Esophagus muscularis mucosa (tissue), 4 donors: ENCODE results near the gene OTUD7B. TPM values are rescaled to one million over a fixed set of nuclear protein-coding genes. Genes with fewer than 3 reads are reported as not detected.
A peak's percentile ranks its signal among the peaks of the same experiment; 100 is the strongest.

ENCODE experiments used
- DNase-seq: peaks from one replicate; pipeline ENCODE4 v3.0.0-alpha.2; 2017; ENCODE audit errors: extremely low spot score
- H3K27ac ChIP-seq, 4 donors: fragments of 200-600 bp; sonication (generic); replicated peaks in 1 of 4; 1 replicate in 3 of 4; 2 replicates in 1 of 4; pipeline ENCODE4 v1.5.1; 2016 to 2019; ENCODE audit warnings: mild to moderate bottlenecking in 1 of 4
- H3K27me3 ChIP-seq, 4 donors: fragments of 200-600 bp; sonication (generic); one replicate each; pipeline versions ENCODE4 v1.5.1 to v1.6.0; 2016 to 2019
- H3K36me3 ChIP-seq, 4 donors: fragments of 200-600 bp; sonication (generic); one replicate each; pipeline ENCODE4 v1.5.1; 2016 to 2019
- H3K4me1 ChIP-seq, 4 donors: fragments of 200-600 bp; sonication (generic); one replicate each; pipeline ENCODE4 v1.5.1; 2016 to 2019
- H3K4me3 ChIP-seq, 4 donors: fragments of 200-600 bp; sonication (generic); 1 replicate in 2 of 4; 2 replicates in 2 of 4; pipeline ENCODE4 v1.5.1; 2016 to 2019; ENCODE audit warnings: mild to moderate bottlenecking in 4 of 4, moderate library complexity in 1 of 4
- H3K9me3 ChIP-seq, 4 donors: fragments of 200-600 bp; sonication (generic); 1 replicate in 3 of 4; 2 replicates in 1 of 4; pipeline ENCODE4 v1.5.1; 2016 to 2019
- EP300 ChIP-seq: sonication (generic); formaldehyde crosslinking; IDR thresholded peaks from one replicate; pipeline ENCODE4 v1.6.1; 2017; ENCODE audit warnings: antibody characterized with exemption
- POLR2A ChIP-seq: fragments of 450-650 bp; IDR thresholded peaks from one replicate; pipeline ENCODE4 v1.6.1; 2017; ENCODE audit warnings: antibody characterized with exemption, moderate library complexity, mild to moderate bottlenecking, low read depth
- POLR2AphosphoS5 ChIP-seq, 2 donors: sonication (generic); formaldehyde crosslinking; IDR thresholded peaks; one replicate each; pipeline ENCODE4 v1.6.1; 2017; ENCODE audit warnings: antibody characterized with exemption in 2 of 2
- WGBS: methylation state at CpG from one replicate; pipeline ENCODE4 v1.1.5; 2018; 5-methylcytosine and 5-hydroxymethylcytosine counted together
- intact Hi-C: fragments of 100-400 bp; cut with DNase I; formaldehyde crosslinking; loops from one replicate; pipeline ENCODE4 v1.15.1; 2023
- total RNA-seq, 4 donors: library from RNA; depleted of rRNA; stranded (reverse); fragments of >200 nt; gene quantifications; one replicate each; pipeline versions ENCODE4 v1.1.0 to v1.2.1, GENCODE V29; 2016
- TF ChIP-seq, protein P1 (sequence below), 3 experiments: fragments of 200-600 bp in 2 of 3; fragments of 450-650 bp in 1 of 3; sonication (generic) in 2 of 3; IDR thresholded peaks; one replicate each; pipeline ENCODE4 v1.5.1; 2017 to 2019; ENCODE audit warnings: antibody characterized with exemption in 3 of 3, mild to moderate bottlenecking in 2 of 3, moderate library complexity in 1 of 3

The OTUD7B gene
- total RNA-seq, 4 donors from 2014 or later: 23.7 to 41.1 (median 30.4) TPM

DNA sequence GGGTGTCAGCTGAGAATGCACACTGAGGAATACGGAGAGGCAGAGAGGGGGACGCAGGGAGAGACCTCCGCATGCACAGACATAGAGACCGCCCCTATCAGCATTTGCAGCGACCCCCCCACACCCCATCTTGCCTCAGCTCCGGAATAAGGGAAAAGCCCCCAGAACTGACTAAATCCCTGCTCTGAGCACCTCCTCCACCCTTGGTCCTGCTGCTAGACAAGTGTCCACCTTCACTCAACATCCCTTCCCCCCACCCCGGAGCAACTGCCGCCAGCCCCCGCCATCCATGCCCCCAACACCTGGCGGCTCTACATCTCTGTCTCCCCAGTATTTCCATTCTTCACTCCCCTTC, 93.7 kb downstream of the OTUD7B start:
- Histone ChIP-seq H3K4me3 (peak overlapping the region; percentile 60 to 83 (median 64)), H3K36me3 (peaks cover 0 to 19% (median 3%) of the 10 kb centered on the region in 4 donors), H3K27me3 (peaks cover 0 to 8% (median 0%) of the 10 kb centered on the region in 4 donors), H3K4me1 (peaks cover 9 to 32% (median 29%) of the 10 kb centered on the region in 4 donors), H3K27ac (peak overlapping the region in 3 of 4 donors; percentile 3 to 55 (median 33)), H3K9me3 (no peaks in the 10 kb centered on the region)
- DNase-seq: no peak
- 5% methylated on average over 10 of the region's 10 CpGs for WGBS
- TF ChIP-seq EP300 (no peak), POLR2A (no peak), POLR2AphosphoS5 (IDR thresholded peaks at IDR 0.05) (no peak)
- TF ChIP-seq, protein P1, sequence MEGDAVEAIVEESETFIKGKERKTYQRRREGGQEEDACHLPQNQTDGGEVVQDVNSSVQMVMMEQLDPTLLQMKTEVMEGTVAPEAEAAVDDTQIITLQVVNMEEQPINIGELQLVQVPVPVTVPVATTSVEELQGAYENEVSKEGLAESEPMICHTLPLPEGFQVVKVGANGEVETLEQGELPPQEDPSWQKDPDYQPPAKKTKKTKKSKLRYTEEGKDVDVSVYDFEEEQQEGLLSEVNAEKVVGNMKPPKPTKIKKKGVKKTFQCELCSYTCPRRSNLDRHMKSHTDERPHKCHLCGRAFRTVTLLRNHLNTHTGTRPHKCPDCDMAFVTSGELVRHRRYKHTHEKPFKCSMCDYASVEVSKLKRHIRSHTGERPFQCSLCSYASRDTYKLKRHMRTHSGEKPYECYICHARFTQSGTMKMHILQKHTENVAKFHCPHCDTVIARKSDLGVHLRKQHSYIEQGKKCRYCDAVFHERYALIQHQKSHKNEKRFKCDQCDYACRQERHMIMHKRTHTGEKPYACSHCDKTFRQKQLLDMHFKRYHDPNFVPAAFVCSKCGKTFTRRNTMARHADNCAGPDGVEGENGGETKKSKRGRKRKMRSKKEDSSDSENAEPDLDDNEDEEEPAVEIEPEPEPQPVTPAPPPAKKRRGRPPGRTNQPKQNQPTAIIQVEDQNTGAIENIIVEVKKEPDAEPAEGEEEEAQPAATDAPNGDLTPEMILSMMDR (IDR thresholded peaks at IDR 0.05): no peak
- intact Hi-C loops: no loop called here

DNA sequence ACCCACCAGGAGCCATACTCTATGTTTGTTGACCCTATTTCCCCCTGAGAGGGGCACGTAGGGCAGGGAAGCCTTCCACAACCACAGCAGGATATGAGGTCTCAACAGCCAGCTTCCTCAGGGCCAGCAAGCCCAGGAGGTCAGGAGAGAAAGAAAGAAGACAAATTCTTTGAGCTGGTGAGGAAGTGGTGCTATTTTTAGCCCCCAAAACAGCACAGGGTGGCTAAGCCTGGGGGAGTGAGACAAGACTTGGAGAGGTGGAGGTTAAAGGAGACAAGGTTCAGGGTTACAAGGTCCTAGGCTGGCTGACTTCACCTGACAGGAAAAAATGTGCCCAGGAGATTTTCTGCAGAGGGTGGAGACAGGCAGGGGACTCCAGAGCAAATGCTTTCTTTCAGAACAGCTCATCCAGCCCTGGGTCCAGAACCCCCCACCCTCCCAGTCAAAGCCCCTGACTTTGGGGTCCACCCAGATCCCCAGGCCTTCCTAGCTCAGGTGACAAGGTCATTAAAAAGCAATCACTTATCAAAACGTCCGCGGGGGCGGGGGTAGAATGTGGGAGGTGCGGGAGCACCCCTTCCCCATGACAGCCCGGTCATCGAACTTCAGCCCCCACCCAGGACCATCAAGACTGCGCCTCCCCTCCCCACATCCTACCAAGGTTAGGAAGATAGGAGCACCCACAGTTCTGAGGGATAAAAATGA, 94.2 kb downstream of the OTUD7B start:
- H3K4me3 ChIP-seq: peak overlapping the region; percentile 60 to 83 (median 64)
- 22% methylated on average over 7 of the region's 9 CpGs for WGBS

DNA sequence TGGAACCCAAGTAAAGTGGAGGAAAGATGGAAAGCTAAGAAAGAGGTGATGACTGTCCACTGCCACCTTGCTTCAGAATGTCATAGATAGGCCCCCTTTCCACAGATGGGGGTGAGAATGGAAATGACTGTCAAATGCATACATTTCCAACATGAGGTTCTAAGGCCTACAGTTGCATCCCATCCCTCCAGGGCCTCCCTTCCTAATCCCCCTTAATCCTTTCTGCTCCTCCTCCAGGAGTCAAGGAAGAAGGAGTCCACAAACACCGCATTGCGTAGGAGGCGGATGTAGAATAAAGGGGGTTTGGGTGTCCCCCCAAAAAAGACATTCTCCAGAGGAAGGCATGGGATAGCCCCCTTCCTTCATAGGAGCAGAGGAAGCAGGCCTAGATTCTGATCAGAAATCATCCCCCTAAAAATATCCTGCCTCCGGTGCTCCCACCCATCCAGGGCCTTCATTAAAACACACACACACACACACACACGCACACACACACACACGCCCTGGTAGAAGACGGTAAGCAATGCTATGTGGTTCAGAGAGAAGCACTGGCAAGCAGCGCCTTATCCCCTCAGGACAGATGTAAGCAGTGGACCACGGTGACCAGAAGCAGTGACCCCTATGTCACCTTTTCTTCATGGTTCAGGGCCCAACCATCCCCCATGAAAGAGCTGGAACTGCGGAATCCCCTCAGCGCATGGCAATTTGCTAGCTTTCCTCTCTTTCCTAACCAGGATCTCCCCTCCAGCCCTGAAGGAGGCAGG, 94.9 kb downstream of the OTUD7B start:
- intact Hi-C loops: no loop called here
- Histone ChIP-seq H3K27ac (peak overlapping the region in 1 of 4 donors; percentile 33), H3K27me3 (peaks cover 0 to 8% (median 0%) of the 10 kb centered on the region in 4 donors), H3K36me3 (peaks cover 0 to 10% (median under 1%) of the 10 kb centered on the region in 4 donors), H3K4me3 (no peak overlapping the region), H3K4me1 (peaks cover 9 to 32% (median 29%) of the 10 kb centered on the region in 4 donors), H3K9me3 (no peaks in the 10 kb centered on the region)
- DNase-seq: no peak
- 81% methylated on average over 11 of the region's 11 CpGs for WGBS
- TF ChIP-seq EP300 (no peak), POLR2A (no peak), POLR2AphosphoS5 (IDR thresholded peaks at IDR 0.05) (no peak)
- TF ChIP-seq, protein P1 (IDR thresholded peaks at IDR 0.05): no peak

More for the DNA sequence above, 94.2 kb downstream of the OTUD7B start:
- no peak for DNase-seq
- no peak for TF ChIP-seq EP300
- no peak for TF ChIP-seq POLR2AphosphoS5 (IDR thresholded peaks at IDR 0.05)
- TF ChIP-seq, protein P1 (IDR thresholded peaks at IDR 0.05): no peak
- TF ChIP-seq POLR2A: no peak
- Histone ChIP-seq H3K9me3 (no peaks in the 10 kb centered on the region), H3K36me3 (peaks cover 0 to 14% (median under 1%) of the 10 kb centered on the region in 4 donors), H3K27me3 (peaks cover 0 to 8% (median 0%) of the 10 kb centered on the region in 4 donors), H3K27ac (peak overlapping the region in 3 of 4 donors; percentile 3 to 55 (median 33)), H3K4me1 (peaks cover 9 to 32% (median 29%) of the 10 kb centered on the region in 4 donors)
- intact Hi-C loops: no loop called here

DNA sequence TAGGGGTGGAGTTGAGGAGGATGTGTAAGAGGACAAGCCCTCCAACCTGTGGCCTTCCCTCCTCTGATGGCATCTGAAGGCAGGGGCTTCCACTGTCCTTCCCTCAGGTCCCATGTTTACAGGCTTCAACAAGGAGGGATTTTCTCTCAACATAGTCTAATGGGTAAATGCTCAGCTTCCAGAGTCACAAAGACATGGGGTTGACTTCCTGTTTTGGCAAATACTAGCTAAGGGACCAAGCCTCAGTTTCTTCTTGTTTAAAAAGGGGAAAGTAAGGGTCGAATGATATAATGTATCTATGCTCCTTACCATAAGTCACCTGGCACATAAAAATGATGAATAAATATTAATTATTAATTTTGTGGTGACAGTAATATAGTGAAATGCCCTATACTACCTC, 96.0 kb downstream of the OTUD7B start:
- H3K9me3 ChIP-seq: no peaks in the 10 kb centered on the region
- intact Hi-C loops: no loop called here
- no peak for DNase-seq
- H3K36me3 ChIP-seq: peaks cover 0 to 14% (median 3%) of the 10 kb centered on the region in 4 donors
- H3K4me1 ChIP-seq: peaks cover 9 to 31% (median 28%) of the 10 kb centered on the region in 4 donors
- 89% methylated on average over 1 of the region's 1 CpG for WGBS
- no peak overlapping the region for H3K27ac ChIP-seq
- no peak overlapping the region for H3K4me3 ChIP-seq
- TF ChIP-seq POLR2AphosphoS5 (IDR thresholded peaks at IDR 0.05) (no peak), EP300 (no peak), POLR2A (no peak)
- TF ChIP-seq, protein P1 (IDR thresholded peaks at IDR 0.05): no peak
- H3K27me3 ChIP-seq: peaks cover 0 to 8% (median 0%) of the 10 kb centered on the region in 4 donors
